Kidney (tissue), 14 donors: ENCODE measurements around the gene NUFIP2. TPM values are rescaled to one million over a fixed set of nuclear protein-coding genes. Genes with fewer than 3 reads are reported as not detected.
"Not testable (repeated sequence)": the region's sequence is repeated elsewhere in the genome, so short reads cannot be mapped to it uniquely, and the experiment has no call there.

Experiments used
- DNase-seq, 5 donors: peaks; one replicate each; pipeline ENCODE4 v3.0.0-alpha.2; 2013 to 2020
- FAIRE-seq: peaks from 2 replicates; lab custom pipeline; 2012; peaks lifted over from hg19 to GRCh38; lab: Jason Lieb, UNC
- H3K27ac ChIP-seq, 2 donors: one replicate each; pipeline ENCODE4 v1.7.0; 2013; ENCODE audit warnings: low read depth in 2 of 2, low read length in 2 of 2, inconsistent platforms in 1 of 2
- H3K27me3 ChIP-seq: one replicate; pipeline ENCODE4 v1.7.1; 2013; ENCODE audit warnings: low read length, inconsistent platforms; ENCODE audit not compliant: control insufficient read depth, insufficient read depth
- H3K36me3 ChIP-seq, 3 donors: one replicate each; pipeline versions ENCODE4 v1.7.0 to v1.7.1; 2013; ENCODE audit warnings: low read length in 3 of 3, control low read depth in 1 of 3, inconsistent platforms in 1 of 3; ENCODE audit not compliant: insufficient read depth in 3 of 3, control insufficient read depth in 2 of 3
- H3K4me1 ChIP-seq, 3 donors: one replicate each; pipeline versions ENCODE4 v1.7.0 to v1.7.1; 2013; ENCODE audit warnings: low read length in 3 of 3, inconsistent platforms in 1 of 3, low read depth in 1 of 3; ENCODE audit not compliant: control insufficient read depth in 2 of 3, insufficient read depth in 2 of 3
- H3K4me3 ChIP-seq, 3 donors: one replicate each; pipeline versions ENCODE4 v1.7.0 to v1.8.1; 2013; ENCODE audit warnings: low read length in 3 of 3, control low read depth in 1 of 3, inconsistent platforms in 1 of 3
- H3K9ac ChIP-seq, 3 donors: one replicate each; pipeline versions ENCODE4 v1.7.0 to v1.7.1; 2013; ENCODE audit warnings: low read length in 3 of 3, control low read depth in 1 of 3, inconsistent platforms in 1 of 3
- H3K9me3 ChIP-seq, 3 donors: one replicate each; pipeline versions ENCODE4 v1.7.0 to v1.7.1; 2013; ENCODE audit warnings: low read length in 3 of 3, control low read depth in 1 of 3, inconsistent platforms in 1 of 3; ENCODE audit not compliant: control insufficient read depth in 2 of 3, insufficient read depth in 1 of 3
- intact Hi-C: fragments of 100-400 bp; cut with DNase I; formaldehyde crosslinking; loops from one replicate; pipeline ENCODE4 v1.11.1; 2022
- polyA plus RNA-seq: library from polyadenylated mRNA; stranded (reverse); fragments of 350-450 nt; fragmentation: Illumina TruSeq; extraction: RNeasy Lipid Tissue Mini Kit (QIAGEN cat#74804); gene quantifications from one replicate; pipeline ENCODE4 v1.2.3, GENCODE V29; 2014; ENCODE audit warnings: low read depth, low replicate concordance; ENCODE audit not compliant: insufficient read depth
- total RNA-seq: library from RNA; stranded (reverse); fragmentation: NEBNext Ultra II Directional; extraction: Animal tissue kit (Norgen Biotek cat#: 25700); gene quantifications from one replicate; pipeline ENCODE4 v1.2.1, GENCODE V29; 2021
- TF ChIP-seq, protein P1 (sequence below): IDR thresholded peaks from 3 replicates; pipeline ENCODE4 v1.5.1; 2012; ENCODE audit warnings: mild to moderate bottlenecking, moderate library complexity, borderline replicate concordance; ENCODE audit not compliant: insufficient read depth; ENCODE audit errors: extremely low read depth
- donor health status: control.
- donor health status: control.
- donor health status: control.
- donor health status: control.
- donor health status: control.
- donor health status: DM: yes; HTN: yes; CAD: no.
- donor health status: Normal renal cell carcinoma (clear cell type).

Gene NUFIP2
- total and polyA plus RNA-seq, 2 donors from 2014 or later: 7.6 to 52.3 TPM

DNA sequence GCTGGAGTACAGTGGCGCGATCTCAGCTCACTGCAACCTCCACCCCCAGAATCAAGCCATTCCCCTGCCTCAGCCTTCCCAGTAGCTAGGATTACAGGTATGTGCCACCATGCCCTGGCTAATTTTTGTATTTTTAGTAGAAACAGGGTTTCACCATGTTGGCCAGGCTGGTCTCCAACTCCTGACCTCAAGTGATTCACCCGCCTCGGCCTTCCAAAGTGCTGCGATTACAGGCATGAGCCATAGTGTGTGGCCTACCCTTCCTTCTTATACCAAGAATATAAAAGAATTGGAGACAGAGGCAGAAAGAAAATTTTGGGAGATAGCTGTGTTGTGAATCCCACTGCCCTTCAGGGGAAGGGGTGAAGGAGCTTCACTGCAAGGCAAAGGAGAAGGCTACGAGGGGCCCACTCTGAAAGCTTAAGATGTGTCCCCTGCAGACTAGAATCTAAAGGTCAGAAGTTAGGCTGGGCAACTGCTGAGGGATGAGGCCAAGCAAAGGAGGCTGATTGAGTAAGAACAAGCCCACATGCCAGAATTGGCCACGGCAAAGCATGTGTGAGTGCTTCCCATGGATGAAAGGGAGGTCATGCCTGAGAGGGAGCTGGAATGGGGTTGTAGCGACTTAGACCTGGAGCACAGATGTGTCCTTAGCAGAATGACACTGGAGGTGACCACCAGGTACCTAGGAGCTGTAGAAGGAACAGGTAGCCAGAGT, 55.7 kb downstream of the NUFIP2 start:
- no peak overlapping the region for H3K27ac ChIP-seq
- no peak for FAIRE-seq
- no peak overlapping the region for H3K9ac ChIP-seq
- H3K4me1 ChIP-seq: no peaks in the 10 kb centered on the region
- no peaks in the 10 kb centered on the region for H3K9me3 ChIP-seq
- DNase-seq: no peak
- TF ChIP-seq, protein P1, sequence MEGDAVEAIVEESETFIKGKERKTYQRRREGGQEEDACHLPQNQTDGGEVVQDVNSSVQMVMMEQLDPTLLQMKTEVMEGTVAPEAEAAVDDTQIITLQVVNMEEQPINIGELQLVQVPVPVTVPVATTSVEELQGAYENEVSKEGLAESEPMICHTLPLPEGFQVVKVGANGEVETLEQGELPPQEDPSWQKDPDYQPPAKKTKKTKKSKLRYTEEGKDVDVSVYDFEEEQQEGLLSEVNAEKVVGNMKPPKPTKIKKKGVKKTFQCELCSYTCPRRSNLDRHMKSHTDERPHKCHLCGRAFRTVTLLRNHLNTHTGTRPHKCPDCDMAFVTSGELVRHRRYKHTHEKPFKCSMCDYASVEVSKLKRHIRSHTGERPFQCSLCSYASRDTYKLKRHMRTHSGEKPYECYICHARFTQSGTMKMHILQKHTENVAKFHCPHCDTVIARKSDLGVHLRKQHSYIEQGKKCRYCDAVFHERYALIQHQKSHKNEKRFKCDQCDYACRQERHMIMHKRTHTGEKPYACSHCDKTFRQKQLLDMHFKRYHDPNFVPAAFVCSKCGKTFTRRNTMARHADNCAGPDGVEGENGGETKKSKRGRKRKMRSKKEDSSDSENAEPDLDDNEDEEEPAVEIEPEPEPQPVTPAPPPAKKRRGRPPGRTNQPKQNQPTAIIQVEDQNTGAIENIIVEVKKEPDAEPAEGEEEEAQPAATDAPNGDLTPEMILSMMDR: no peak
- H3K4me3 ChIP-seq: no peak overlapping the region
- no peaks in the 10 kb centered on the region for H3K36me3 ChIP-seq
- H3K27me3 ChIP-seq: no peaks in the 10 kb centered on the region
- intact Hi-C loops: no loop called here

- Histone ChIP-seq H3K36me3 (no peaks in the 10 kb centered on the region), H3K4me3 (no peak overlapping the region), H3K9me3 (no peaks in the 10 kb centered on the region), H3K4me1 (no peaks in the 10 kb centered on the region), H3K9ac (no peak overlapping the region), H3K27ac (no peak overlapping the region), H3K27me3 (no peaks in the 10 kb centered on the region)
- TF ChIP-seq, protein P1: no peak
- intact Hi-C loops: no loop called here
- DNase-seq (no peak), FAIRE-seq (no peak)
Measured at GRCh38 chr17:29237476-29238132, 56.3 kb downstream of the NUFIP2 start.

- intact Hi-C loops: no loop called here
- Histone ChIP-seq H3K4me1 (no peaks in the 10 kb centered on the region), H3K9me3 (no peaks in the 10 kb centered on the region), H3K27ac (no peak overlapping the region), H3K27me3 (no peaks in the 10 kb centered on the region), H3K36me3 (no peaks in the 10 kb centered on the region), H3K4me3 (no peak overlapping the region), H3K9ac (no peak overlapping the region)
- no peak for DNase-seq
- TF ChIP-seq, protein P1: no peak
- no peak for FAIRE-seq
Measured at GRCh38 chr17:29235904-29236303, 58.0 kb downstream of the NUFIP2 start.

GRCh38 chr17:29234972-29235371, 59.0 kb downstream of the NUFIP2 start:
- H3K36me3 ChIP-seq, H3K9ac ChIP-seq, H3K27ac ChIP-seq, DNase-seq, H3K9me3 ChIP-seq, H3K4me1 ChIP-seq, H3K27me3 ChIP-seq, intact Hi-C loops, FAIRE-seq, H3K4me3 ChIP-seq: not testable (repeated sequence)
